Measurements from ENCODE around the gene HES3.

- TF ChIP-seq CTCF (IDR thresholded peaks at IDR 0.05) (no peak), POLR2A (IDR thresholded peaks at IDR 0.05) (no peak)
Measured at GRCh38 chr1:6254691-6255090, 10.7 kb downstream of the HES3 start.

Data from body of pancreas (tissue), 4 donors.